Measurements from ENCODE around the gene BRD3OS. TPM values are rescaled to one million over a fixed set of nuclear protein-coding genes. Genes with fewer than 3 reads are reported as not detected.

Gene BRD3OS
- total and polyA plus RNA-seq, 2 experiments from 2014 or later: 9.2 to 16.0 TPM

DNA sequence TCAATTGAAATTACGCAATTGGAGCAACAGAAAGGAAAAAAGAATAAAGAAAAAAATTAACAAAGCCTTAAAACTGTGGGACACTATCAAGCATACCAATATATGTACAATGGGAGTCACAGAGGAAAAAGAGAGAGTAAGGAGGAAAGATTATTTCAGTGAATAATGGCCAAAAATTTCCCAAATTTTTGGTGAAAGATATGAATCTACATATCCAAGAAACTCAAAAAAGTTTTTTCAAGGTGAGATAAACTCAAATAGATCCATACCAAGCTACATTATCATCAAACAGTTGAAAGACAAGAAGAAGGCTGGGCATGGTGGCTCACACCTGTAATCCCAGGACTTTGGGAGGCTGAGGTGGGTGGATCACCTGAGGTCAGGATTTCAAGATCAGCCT is 51.4 kb downstream of the BRD3OS start (continued):
- TF ChIP-seq REST (IDR thresholded peaks at IDR 0.05; ENCODE audit: unreplicated experiment) (no peak), ZNF331 (CRISPR knock-in tag; IDR thresholded peaks at IDR 0.05; ENCODE audit: low read depth) (no peak)

Other genes with a start within 250 kb of the BRD3OS start
- 24.3 and 28.9 TPM in 2 replicates for gene VAV2, start 33.2 kb upstream of the BRD3OS start, total RNA-seq (2014; rRNA removed; shearing (Covaris generic))
- 7.2 and 8.1 TPM in 2 replicates for gene VAV2, start 33.2 kb upstream of the BRD3OS start, polyA plus RNA-seq (2016; fragmentation: Nextera tagmentation; extraction: Ambion mirVana)
- 40.7 and 46.0 TPM in 2 replicates for gene BRD3, start 42.5 kb downstream of the BRD3OS start, total RNA-seq (2014; rRNA removed; shearing (Covaris generic))
- 87.1 and 88.0 TPM in 2 replicates for gene BRD3, start 42.5 kb downstream of the BRD3OS start, polyA plus RNA-seq (2016; fragmentation: Nextera tagmentation; extraction: Ambion mirVana)
- 47.7 and 56.6 TPM in 2 replicates for gene WDR5, start 110.6 kb downstream of the BRD3OS start, total RNA-seq (2014; rRNA removed; shearing (Covaris generic))
- gene WDR5, start 110.6 kb downstream of the BRD3OS start, polyA plus RNA-seq (2016; fragmentation: Nextera tagmentation; extraction: Ambion mirVana): 37.0 and 38.1 TPM in 2 replicates
- not detected in 2 replicates for gene RNU6ATAC, start 139.1 kb downstream of the BRD3OS start, total RNA-seq (2014; rRNA removed; shearing (Covaris generic))
- not detected in 2 replicates for gene RNU6ATAC, start 139.1 kb downstream of the BRD3OS start, polyA plus RNA-seq (2016; fragmentation: Nextera tagmentation; extraction: Ambion mirVana)